Suprapubic skin (tissue), 4 donors: Measurements from ENCODE around the gene MAPK7. TPM values are rescaled to one million over a fixed set of nuclear protein-coding genes. Genes with fewer than 3 reads are reported as not detected.

Experiments used
- DNase-seq, 2 donors: peaks; one replicate each; pipeline ENCODE4 v3.0.0-alpha.2; 2019; ENCODE audit warnings: low spot score in 2 of 2
- H3K27ac ChIP-seq: fragments of 200-600 bp; sonication (generic); one replicate; pipeline ENCODE4 v1.5.1; 2019
- H3K27me3 ChIP-seq: fragments of 200-600 bp; sonication (generic); one replicate; pipeline ENCODE4 v1.5.1; 2019
- H3K36me3 ChIP-seq: fragments of 200-600 bp; sonication (generic); one replicate; pipeline ENCODE4 v1.5.1; 2019
- H3K4me1 ChIP-seq: fragments of 200-600 bp; sonication (generic); one replicate; pipeline ENCODE4 v1.5.1; 2019
- H3K4me3 ChIP-seq: fragments of 200-600 bp; sonication (generic); one replicate; pipeline ENCODE4 v1.5.1; 2019; ENCODE audit warnings: mild to moderate bottlenecking
- H3K9me3 ChIP-seq: fragments of 200-600 bp; sonication (generic); one replicate; pipeline ENCODE4 v1.5.1; 2019
- EP300 ChIP-seq: sonication (generic); formaldehyde crosslinking; IDR thresholded peaks from one replicate; pipeline ENCODE4 v1.6.1; 2017; ENCODE audit warnings: antibody characterized with exemption
- POLR2A ChIP-seq, 2 donors: fragments of 450-650 bp; IDR thresholded peaks; one replicate each; pipeline ENCODE4 v1.6.1; 2017; ENCODE audit warnings: antibody characterized with exemption in 2 of 2, mild to moderate bottlenecking in 2 of 2, moderate library complexity in 2 of 2
- POLR2AphosphoS5 ChIP-seq, 3 donors: sonication (generic); formaldehyde crosslinking; IDR thresholded peaks; one replicate each; pipeline ENCODE4 v1.6.1; 2017; ENCODE audit warnings: antibody characterized with exemption in 3 of 3
- WGBS: methylation state at CpG from one replicate; pipeline ENCODE4 v1.1.5; 2018; 5-methylcytosine and 5-hydroxymethylcytosine counted together
- total RNA-seq, 4 donors: library from RNA; depleted of rRNA; stranded (reverse); fragments of >200 nt; gene quantifications; one replicate each; pipeline ENCODE4 v1.1.0, GENCODE V29; 2016
- TF ChIP-seq, protein P1 (sequence below), 2 donors: fragments of 200-600 bp in 1 of 2; fragments of 450-650 bp in 1 of 2; sonication (generic) in 1 of 2; IDR thresholded peaks; one replicate each; pipeline ENCODE4 v1.5.1; 2016 to 2019; ENCODE audit warnings: antibody characterized with exemption in 2 of 2, mild to moderate bottlenecking in 1 of 2, moderate library complexity in 1 of 2

Gene MAPK7
- total RNA-seq, 4 donors from 2014 or later = 30.9 to 47.1 (median 43.6) TPM

DNA sequence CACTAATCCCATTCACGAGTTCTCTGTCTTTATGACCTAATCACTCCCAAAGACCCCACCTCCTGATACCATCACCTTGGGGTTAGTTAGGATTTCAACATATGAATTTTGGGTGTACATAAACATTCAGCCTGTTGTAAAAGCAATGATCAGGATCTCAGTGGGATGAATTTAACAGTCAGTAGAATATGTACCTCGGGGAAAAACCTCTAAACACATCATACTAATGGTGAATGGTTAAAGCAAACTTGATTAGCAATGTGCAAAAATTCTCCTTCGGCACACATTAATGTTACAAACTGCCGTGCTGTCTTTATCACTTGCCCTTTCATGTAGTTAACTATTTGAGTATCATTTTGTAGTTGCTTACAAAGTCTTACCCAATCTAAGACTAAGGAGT lies 42.9 kb downstream of the MAPK7 start:
- no peaks in the 10 kb centered on the region for H3K27me3 ChIP-seq
- WGBS = 69% methylated on average over 4 of the region's 4 CpGs
- H3K4me1 ChIP-seq = peaks cover 22% of the 10 kb centered on the region
- TF ChIP-seq, protein P1, sequence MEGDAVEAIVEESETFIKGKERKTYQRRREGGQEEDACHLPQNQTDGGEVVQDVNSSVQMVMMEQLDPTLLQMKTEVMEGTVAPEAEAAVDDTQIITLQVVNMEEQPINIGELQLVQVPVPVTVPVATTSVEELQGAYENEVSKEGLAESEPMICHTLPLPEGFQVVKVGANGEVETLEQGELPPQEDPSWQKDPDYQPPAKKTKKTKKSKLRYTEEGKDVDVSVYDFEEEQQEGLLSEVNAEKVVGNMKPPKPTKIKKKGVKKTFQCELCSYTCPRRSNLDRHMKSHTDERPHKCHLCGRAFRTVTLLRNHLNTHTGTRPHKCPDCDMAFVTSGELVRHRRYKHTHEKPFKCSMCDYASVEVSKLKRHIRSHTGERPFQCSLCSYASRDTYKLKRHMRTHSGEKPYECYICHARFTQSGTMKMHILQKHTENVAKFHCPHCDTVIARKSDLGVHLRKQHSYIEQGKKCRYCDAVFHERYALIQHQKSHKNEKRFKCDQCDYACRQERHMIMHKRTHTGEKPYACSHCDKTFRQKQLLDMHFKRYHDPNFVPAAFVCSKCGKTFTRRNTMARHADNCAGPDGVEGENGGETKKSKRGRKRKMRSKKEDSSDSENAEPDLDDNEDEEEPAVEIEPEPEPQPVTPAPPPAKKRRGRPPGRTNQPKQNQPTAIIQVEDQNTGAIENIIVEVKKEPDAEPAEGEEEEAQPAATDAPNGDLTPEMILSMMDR (IDR thresholded peaks at IDR 0.05) = no peak
- no peak for TF ChIP-seq POLR2A (IDR thresholded peaks at IDR 0.05)
- H3K36me3 ChIP-seq = no peaks in the 10 kb centered on the region
- no peak for DNase-seq
- no peak overlapping the region for H3K27ac ChIP-seq
- no peak overlapping the region for H3K4me3 ChIP-seq
- H3K9me3 ChIP-seq = no peaks in the 10 kb centered on the region

DNA sequence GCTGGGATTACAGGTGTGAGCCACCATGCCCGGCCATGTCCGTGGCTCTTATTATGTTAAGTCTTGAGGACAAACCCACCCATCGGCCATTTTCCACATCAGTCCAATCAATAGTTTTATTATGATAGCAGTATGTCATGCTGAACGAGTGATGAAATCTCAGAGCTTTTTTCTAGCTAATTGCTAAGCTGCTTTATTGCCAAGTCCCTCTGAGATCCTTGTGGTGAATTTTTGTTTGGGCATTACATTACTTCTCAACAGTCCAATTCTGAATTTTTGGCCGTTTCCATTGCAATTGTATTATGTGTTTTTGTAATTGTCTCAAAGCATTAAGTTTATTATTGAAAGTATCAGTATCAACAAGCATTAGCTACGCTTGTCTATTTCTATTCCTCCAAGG lies 43.6 kb downstream of the MAPK7 start:
- Histone ChIP-seq H3K27me3 (no peaks in the 10 kb centered on the region), H3K4me3 (no peak overlapping the region), H3K4me1 (peaks cover 22% of the 10 kb centered on the region), H3K9me3 (no peaks in the 10 kb centered on the region), H3K27ac (no peak overlapping the region), H3K36me3 (no peaks in the 10 kb centered on the region)
- no peak for DNase-seq
- TF ChIP-seq EP300 (no peak), POLR2A (IDR thresholded peaks at IDR 0.05) (no peak), POLR2AphosphoS5 (IDR thresholded peaks at IDR 0.05) (no peak)
- TF ChIP-seq, protein P1 (IDR thresholded peaks at IDR 0.05) = no peak
- WGBS = 78% methylated on average over 6 of the region's 6 CpGs

DNA sequence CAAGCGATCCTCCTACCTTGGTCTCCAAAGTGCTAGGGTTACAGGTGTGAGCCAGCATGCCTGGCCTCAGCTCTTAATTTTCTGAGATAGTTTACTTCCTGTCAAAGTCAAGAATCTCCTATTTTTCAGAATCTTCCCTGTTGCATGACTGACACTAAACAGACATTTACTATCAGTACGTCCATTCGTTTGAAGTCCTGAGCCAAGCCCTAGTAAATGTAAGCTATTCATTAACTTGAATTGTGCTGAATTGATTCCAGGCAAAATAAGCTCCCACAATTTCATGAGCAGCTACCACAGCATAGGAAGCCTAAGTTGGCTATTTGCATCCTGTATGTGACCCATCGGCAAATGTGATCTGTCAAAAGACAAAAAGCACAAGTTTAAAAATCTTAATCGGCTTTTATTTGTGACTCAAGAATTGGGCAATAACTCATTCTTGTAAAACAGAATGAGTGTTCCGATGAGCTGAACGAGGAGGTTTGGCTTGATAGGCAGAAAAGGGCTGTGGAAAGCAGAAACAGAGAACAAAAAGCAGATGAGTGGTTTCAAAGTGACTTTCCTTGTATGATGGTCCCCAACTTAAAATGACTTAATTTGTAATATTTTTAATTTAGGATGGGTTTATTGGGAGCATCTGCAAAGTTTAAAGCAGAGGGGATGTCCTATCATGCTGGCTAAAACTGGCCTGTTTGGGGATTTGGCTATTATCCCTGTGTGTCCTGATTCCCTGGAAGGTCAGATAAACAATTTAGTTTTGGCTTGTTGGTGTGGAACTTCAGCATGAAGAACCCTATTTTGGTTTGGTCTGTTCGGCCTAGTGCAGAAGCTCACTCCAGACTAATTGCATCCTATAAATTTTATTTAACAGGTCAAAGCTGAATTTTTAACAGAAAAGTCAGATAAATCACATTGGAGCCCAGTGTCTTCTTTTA lies 46.9 kb downstream of the MAPK7 start:
- WGBS = 71% methylated on average over 8 of the region's 8 CpGs
- H3K9me3 ChIP-seq = no peaks in the 10 kb centered on the region
- H3K27ac ChIP-seq = no peak overlapping the region
- H3K36me3 ChIP-seq = no peaks in the 10 kb centered on the region
- TF ChIP-seq, protein P1 (IDR thresholded peaks at IDR 0.05) = no peak
- no peak for TF ChIP-seq POLR2AphosphoS5 (IDR thresholded peaks at IDR 0.05)
- no peak for TF ChIP-seq EP300
- no peak for TF ChIP-seq POLR2A (IDR thresholded peaks at IDR 0.05)
- H3K4me1 ChIP-seq = peaks cover 9% of the 10 kb centered on the region
- H3K4me3 ChIP-seq = no peak overlapping the region
- no peaks in the 10 kb centered on the region for H3K27me3 ChIP-seq
- DNase-seq = peak in 1 of 2 donors; percentile 23

DNA sequence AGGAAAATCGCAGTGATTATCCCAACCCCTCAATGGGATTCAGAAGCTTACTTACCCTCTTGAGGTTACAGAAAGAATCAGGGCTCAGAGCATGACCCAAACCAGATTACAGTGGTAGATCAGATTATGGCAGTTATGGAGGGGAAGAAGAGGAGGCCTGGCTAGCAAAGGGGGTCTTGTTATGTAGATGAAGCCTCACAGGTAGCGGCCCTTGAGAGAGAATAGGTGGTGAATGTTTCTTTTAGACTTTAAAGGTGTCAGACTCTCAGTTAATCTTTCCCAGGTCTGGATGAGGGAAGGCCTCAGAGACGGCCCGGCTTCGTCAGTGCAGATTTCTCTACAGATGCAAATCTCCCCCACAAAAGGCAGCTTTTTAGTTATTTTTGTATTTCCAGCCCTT lies 48.3 kb downstream of the MAPK7 start:
- 93% methylated on average over 5 of the region's 5 CpGs for WGBS
- no peaks in the 10 kb centered on the region for H3K27me3 ChIP-seq
- H3K27ac ChIP-seq = no peak overlapping the region
- DNase-seq = no peak
- no peaks in the 10 kb centered on the region for H3K36me3 ChIP-seq
- no peak overlapping the region for H3K4me3 ChIP-seq
- H3K9me3 ChIP-seq = no peaks in the 10 kb centered on the region
- TF ChIP-seq POLR2AphosphoS5 (IDR thresholded peaks at IDR 0.05) (no peak), POLR2A (IDR thresholded peaks at IDR 0.05) (no peak), EP300 (no peak)
- TF ChIP-seq, protein P1 (IDR thresholded peaks at IDR 0.05) = no peak
- H3K4me1 ChIP-seq = peaks cover 9% of the 10 kb centered on the region

DNA sequence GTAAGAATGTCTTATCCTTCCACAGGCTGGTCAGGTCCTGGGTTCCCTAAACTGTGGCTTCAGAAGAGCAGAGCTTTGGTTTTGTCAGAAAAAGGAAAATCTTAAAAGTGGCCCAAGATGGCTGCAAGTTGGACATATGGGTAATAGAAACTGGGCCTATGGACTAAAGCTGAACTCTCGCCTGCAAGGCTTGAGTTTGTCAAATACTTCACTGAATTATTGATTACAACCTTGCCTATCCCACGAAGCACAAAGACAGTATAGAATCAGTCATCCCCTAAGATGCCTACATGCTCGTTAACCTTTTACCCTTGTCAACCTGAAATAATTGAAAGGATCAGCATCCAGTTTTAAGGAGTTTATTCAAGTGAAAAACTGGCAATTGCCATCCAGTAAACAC lies 53.4 kb downstream of the MAPK7 start:
- WGBS = 85% methylated on average over 3 of the region's 3 CpGs
- Histone ChIP-seq H3K36me3 (no peaks in the 10 kb centered on the region), H3K9me3 (no peaks in the 10 kb centered on the region), H3K27me3 (no peaks in the 10 kb centered on the region), H3K27ac (no peak overlapping the region), H3K4me1 (no peaks in the 10 kb centered on the region), H3K4me3 (no peak overlapping the region)
- no peak for TF ChIP-seq EP300
- TF ChIP-seq, protein P1 (IDR thresholded peaks at IDR 0.05) = no peak
- TF ChIP-seq POLR2A (IDR thresholded peaks at IDR 0.05) = no peak
- TF ChIP-seq POLR2AphosphoS5 (IDR thresholded peaks at IDR 0.05) = no peak
- peak in 1 of 2 donors; percentile 11 for DNase-seq
